Gastrocnemius medialis (tissue), 4 donors: Measurements from ENCODE around the gene C10orf105.
A peak's percentile ranks its signal among the peaks of the same experiment; 100 is the strongest.

Experiments used
- POLR2A ChIP-seq, 2 donors: fragments of 450-650 bp; IDR thresholded peaks; one replicate each; pipeline ENCODE4 v1.6.1; 2017; ENCODE audit warnings: antibody characterized with exemption in 2 of 2, mild to moderate bottlenecking in 2 of 2, moderate library complexity in 2 of 2
- TF ChIP-seq, protein P1 (sequence below), 5 experiments: fragments of 450-650 bp in 3 of 5; fragments of 200-600 bp in 2 of 5; sonication (generic) in 2 of 5; IDR thresholded peaks in 4 of 5; conservative IDR thresholded peaks in 1 of 5; 1 replicate in 4 of 5; 2 replicates in 1 of 5; pipeline ENCODE4 v1.5.1; 2016 to 2019; ENCODE audit warnings: antibody characterized with exemption in 5 of 5, mild to moderate bottlenecking in 3 of 5, moderate library complexity in 3 of 5

DNA sequence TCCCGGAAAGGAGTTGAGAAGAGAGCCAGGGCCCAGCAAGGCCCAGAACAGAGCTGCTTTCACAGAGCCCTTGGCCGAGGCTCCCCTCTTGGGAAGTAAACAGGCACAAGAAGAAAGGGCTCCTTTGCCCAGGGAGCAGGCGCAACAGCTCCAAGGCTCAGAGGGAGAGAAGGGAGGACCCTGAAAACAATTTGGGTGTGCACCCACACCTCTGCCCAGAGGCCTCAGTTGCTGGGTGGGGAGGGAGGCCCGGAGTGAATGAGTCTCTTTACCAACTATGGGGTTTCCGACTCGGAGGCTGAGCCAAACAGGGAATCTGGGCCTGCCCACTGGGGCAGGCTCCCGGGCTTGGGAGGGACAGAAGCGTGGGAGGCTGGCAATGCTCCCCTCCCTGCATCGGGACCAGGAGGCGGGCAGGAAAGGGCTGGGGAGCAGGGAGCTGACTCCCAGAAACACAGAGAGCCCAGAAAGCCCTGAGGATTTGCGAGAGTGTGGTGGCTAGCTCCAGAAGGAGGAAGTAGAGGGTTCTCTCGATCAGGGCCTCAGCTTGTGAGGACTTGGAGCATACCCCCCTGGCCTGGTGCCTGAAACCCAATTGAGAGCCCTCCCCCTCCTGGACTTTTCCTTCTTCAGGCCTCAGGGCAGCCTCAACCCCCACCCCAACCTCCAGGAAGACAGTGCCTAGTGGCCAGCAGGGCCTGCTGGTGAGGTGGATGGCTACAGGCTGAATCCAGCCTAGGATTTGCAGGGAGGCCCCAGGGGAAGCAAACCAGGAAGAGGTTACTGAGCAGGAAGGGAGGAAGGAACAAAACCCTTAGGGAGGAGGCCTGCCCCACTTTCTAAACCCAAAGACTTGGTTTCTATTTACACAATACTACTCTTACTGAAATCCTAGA lies 6.2 kb downstream of the C10orf105 start:
- TF ChIP-seq, protein P1, sequence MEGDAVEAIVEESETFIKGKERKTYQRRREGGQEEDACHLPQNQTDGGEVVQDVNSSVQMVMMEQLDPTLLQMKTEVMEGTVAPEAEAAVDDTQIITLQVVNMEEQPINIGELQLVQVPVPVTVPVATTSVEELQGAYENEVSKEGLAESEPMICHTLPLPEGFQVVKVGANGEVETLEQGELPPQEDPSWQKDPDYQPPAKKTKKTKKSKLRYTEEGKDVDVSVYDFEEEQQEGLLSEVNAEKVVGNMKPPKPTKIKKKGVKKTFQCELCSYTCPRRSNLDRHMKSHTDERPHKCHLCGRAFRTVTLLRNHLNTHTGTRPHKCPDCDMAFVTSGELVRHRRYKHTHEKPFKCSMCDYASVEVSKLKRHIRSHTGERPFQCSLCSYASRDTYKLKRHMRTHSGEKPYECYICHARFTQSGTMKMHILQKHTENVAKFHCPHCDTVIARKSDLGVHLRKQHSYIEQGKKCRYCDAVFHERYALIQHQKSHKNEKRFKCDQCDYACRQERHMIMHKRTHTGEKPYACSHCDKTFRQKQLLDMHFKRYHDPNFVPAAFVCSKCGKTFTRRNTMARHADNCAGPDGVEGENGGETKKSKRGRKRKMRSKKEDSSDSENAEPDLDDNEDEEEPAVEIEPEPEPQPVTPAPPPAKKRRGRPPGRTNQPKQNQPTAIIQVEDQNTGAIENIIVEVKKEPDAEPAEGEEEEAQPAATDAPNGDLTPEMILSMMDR (IDR thresholded peaks at IDR 0.05 in 4 of 5, conservative IDR thresholded peaks at IDR 0.05 in 1 of 5), result no peak
- peak in 1 of 2 donors; percentile 4 for TF ChIP-seq POLR2A (IDR thresholded peaks at IDR 0.05)
